ENCODE data around the gene ANKRD23.

DNA sequence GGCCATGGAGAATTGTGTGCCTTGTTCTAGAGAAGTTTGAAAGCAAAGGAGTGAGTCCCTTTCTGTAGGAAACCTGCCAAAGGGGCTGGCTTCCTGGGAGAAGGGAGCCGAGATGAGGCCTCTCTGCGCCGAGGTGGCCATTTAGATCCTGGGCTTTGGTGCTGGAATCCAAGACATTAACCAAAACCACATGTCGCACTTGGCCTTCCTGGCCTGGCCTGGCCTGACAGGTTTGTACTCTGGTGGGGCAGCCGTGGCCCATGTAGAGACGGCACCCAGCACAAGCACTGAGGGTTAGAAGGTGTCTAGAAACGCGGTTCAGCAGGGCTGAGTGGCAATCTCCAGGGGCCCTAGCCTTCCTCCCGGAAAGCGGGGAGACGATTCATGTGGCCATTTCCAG is 20.6 kb downstream of the ANKRD23 start:
- TF ChIP-seq, protein P1, sequence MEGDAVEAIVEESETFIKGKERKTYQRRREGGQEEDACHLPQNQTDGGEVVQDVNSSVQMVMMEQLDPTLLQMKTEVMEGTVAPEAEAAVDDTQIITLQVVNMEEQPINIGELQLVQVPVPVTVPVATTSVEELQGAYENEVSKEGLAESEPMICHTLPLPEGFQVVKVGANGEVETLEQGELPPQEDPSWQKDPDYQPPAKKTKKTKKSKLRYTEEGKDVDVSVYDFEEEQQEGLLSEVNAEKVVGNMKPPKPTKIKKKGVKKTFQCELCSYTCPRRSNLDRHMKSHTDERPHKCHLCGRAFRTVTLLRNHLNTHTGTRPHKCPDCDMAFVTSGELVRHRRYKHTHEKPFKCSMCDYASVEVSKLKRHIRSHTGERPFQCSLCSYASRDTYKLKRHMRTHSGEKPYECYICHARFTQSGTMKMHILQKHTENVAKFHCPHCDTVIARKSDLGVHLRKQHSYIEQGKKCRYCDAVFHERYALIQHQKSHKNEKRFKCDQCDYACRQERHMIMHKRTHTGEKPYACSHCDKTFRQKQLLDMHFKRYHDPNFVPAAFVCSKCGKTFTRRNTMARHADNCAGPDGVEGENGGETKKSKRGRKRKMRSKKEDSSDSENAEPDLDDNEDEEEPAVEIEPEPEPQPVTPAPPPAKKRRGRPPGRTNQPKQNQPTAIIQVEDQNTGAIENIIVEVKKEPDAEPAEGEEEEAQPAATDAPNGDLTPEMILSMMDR (conservative IDR thresholded peaks at IDR 0.05 in 1 of 2, IDR thresholded peaks at IDR 0.05 in 1 of 2; ENCODE audit: extremely low read depth in 1 of 2, insufficient read depth in 1 of 2, low read depth in 1 of 2, low read length in 2 of 2) = no peak
- TF ChIP-seq EZH2 (IDR thresholded peaks at IDR 0.05; ENCODE audit: borderline replicate concordance, low read length) = no peak

Data from mammary epithelial cell (primary cell).